HL-60/S4 (cell line): ENCODE data around the gene PGAP3.
"Not testable (repeated sequence)": the region's sequence is repeated elsewhere in the genome, so short reads cannot be mapped to it uniquely, and the experiment has no call there.

Source experiments
- in situ Hi-C: fragments of 300-500 bp; cut with MboI; formaldehyde crosslinking; loops from 2 replicates; pipeline ENCODE4 v1.14.3; 2022; ENCODE audit warnings: low sequenced_read_pairs

Gene PGAP3

DNA sequence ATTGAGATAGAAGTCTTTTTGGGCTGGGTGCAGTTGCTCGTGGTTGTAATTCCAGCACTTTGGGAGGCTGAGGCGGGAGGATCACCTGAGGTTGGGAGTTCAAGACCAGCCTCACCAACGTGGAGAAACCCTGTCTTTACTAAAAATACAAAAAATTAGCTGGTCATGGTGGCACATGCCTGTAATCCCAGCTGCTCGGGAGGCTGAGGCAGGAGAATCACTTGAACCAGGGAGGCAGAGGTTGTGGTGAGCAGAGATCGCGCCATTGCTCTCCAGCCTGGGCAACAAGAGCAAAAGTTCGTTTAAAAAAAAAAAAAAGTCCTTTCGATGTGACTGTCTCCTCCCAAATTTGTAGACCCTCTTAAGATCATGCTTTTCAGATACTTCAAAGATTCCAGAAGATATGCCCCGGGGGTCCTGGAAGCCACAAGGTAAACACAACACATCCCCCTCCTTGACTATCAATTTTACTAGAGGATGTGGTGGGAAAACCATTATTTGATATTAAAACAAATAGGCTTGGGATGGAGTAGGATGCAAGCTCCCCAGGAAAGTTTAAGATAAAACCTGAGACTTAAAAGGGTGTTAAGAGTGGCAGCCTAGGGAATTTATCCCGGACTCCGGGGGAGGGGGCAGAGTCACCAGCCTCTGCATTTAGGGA lies 11.4 kb upstream of the PGAP3 start:
- in situ Hi-C loops: not testable (repeated sequence)

DNA sequence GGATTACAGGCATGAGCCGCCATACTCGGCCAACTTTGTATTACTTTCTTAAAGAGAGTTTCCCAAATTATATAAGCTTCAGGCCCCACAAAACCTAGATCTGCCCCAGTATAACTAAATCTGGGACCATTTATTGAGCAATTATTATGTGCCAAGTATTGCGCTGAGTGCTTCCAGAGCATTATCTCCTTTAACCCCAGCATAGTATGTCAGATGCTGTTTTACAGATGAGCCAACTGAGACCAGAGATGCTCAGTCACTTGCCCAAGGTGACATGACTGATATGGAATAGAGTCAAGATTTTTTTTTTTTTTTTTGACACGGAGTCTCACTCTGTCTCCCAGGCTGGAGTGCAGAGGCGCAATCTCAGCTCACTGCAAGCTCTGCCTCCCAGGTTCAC lies 10.1 kb upstream of the PGAP3 start:
- in situ Hi-C loops: no loop called here

DNA sequence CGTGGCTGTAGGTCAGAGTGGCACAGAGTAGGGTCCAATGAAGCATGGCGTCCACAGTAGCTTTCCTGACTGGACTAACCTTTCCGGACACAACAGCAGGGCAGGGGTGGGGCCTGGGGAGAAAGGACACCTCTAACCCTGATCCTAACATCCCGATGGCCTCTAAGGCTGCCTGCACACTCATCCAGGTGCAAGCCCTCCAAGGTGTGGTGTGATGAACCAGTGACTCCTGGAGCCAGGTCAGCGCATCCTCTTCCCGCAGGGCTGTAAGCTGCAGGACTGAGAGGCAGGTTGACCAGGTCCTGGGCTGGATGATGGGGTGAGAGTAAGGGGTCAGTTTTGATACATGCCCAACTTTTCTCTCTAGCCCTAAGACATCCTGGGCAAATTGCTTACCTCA lies 8.9 kb upstream of the PGAP3 start:
- in situ Hi-C loops: no loop called here

DNA sequence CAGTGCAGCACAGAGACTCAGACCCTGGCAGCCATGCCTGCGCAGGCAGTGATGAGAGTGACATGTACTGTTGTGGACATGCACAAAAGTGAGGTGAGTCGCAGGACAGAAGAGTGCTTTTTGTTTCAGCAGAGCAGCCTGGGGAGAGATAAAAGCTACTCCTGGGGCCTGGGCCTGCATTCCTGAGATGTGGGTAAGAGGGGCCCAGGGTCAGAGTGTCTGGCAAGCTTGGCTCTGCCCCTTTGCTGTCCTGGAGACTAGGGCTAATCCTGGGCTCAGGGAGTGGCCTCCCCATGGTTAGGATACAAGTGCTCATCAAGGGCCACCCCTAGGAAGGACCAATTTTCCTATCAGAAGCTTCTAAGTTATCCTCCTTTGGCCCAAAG lies 7.2 kb upstream of the PGAP3 start:
- in situ Hi-C loops: no loop called here

DNA sequence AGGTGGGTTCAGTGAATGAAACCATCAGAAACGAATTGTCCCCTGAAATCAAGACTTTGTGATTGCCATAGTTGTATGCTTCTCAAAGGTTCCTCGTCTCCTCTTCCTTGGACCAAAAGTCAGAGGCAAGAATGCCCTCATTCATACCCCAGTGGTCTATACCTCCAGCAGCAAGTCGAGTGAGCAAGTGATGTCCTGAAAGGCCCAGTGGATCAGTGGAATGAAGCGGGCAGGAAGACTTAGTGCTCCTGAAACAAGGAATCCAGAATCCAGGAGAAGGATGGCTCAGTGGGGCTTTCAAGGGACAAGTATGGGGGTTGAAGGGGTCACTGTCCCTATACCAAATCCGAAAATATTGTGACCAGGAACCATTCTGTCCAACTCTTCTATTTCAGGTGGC lies 6.7 kb upstream of the PGAP3 start:
- in situ Hi-C loops: no loop called here

DNA sequence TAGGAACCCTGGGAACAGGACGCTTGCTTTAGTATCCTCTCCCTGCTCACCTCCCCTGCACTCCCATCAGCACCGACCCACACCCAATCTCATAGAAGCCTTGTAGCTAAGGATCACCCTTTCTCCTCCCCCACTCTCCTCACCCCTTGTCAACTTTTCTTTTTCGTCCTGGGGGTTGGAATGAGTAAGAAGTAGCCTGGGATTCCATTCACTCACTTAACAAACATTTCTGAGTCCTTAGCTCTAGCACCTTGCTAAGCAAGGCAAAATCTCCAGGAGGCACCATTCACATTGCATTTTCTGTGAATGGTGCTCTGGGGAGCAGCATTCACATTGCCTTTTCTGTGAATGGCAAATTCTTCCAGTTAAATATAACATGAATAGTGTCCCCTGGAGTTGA lies 1.1 kb upstream of the PGAP3 start:
- in situ Hi-C loops: loop anchor here (10.0 kb wide), 1 partner anchor 56 kb away; no protein-coding TSS in a partner anchor

DNA sequence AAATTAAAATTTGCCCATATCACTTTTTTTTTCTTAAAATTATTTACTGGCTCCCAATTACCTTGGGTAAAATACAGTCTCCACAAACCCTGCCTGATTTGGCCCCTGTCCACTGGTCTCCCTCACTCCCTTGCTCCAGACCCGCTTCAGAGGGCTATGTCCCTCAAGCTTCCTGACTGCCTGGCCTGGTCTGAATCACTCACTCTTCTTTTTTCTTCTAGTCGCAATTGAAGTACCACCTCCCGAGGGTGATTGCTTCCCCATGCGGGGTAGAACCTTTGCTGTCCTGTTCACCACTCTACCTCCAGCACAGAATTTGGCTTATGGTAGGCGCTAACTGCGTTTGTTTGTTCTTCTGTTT lies 598 bp upstream of the PGAP3 start:
- in situ Hi-C loops: loop anchor here (10.0 kb wide), 1 partner anchor 56 kb away; no protein-coding TSS in a partner anchor

DNA sequence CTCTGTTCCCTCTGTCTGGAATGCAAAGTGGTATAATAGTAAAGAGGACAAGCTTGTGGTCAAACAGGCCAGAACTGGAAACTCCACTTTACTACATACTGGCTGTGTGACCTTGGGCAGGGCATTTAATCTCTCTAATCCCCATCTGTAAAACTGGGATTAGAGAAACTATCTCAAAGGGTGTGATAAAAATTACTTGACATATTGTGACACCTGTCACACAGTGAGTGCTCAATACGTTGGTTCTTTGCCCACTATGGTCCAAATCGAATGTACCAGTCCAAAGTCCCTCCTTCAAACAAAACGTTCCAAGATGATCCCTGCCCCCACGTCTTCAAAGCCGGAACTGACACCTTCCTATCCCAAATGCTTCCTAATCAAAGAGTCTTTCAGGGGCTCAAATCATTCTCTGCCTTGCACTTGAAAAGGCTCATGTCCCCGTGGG lies 734 bp downstream of the PGAP3 start:
- in situ Hi-C loops: loop anchor here (10.0 kb wide), 1 partner anchor 58 kb away; no protein-coding TSS in a partner anchor

DNA sequence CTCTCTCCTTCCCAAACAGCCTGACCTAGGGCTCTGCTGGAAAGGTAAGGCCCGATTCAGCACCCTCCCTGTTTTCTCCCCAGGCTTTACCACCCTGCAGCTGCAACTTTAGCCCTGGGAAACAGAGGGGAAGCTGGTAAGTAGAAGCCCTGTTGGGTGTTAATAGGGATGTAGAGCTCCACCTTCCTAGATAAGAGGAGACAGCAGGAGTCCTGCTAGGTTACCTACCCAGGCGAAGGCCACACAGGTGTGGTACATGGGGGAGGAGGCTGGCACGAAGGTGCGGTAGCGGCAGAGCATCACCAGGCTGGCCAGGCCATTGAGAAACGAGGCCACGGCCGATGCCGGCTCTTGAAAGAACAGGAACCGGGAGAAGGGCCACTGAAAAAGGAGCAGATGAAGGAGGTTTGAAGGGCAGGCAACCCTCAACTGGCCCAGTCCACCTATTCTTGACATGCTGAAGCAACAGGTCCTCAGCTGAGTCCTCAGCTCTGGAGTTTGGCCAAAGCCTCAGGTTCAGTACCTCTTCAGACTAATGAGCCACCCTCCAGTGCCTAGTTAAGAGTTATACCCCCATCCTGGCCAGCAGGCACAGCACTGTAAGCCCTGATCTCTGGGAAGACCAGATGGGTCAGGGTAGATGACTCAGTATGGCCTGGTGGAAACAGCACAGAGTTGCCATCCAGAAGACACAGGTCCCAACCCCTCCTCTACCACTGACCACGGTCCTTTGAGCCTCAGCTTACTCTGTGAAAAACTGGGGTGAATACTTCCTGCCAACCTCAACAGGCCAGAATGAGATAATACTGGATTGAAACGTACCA lies 3.3 kb downstream of the PGAP3 start:
- in situ Hi-C loops: loop anchor here (10.0 kb wide), 1 partner anchor 60 kb away; no protein-coding TSS in a partner anchor

DNA sequence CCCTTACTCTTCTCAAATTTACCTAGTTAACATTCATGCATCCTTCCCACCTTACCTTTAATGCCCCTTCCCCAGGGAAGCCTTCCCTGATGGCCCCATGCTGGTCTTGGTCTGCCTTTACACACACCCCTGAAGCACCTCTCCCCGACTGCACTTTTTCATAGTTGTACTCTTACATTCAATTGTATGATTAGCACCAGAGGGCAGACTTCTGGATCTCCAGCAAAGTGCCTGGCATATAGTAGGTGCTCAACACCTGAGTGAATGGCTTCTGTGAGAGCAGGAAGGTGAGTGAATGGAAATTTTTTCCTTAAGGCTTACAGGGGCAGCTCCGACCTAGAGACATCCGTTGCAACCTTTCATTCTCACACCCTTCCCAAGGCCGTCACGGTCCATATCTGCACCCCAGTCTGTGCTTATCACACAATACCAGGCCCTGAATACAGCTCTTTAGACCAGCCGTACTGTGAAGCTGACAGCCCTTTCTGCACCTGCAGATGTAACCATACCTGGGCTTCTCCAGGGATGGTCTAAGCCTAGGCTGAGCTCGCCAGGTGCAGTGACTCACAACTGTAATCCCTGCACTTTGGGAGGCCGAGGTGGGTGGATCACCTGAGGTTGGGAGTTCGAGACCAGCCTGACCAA lies 4.4 kb downstream of the PGAP3 start:
- in situ Hi-C loops: loop anchor here (10.0 kb wide), 1 partner anchor 61 kb away; no protein-coding TSS in a partner anchor

DNA sequence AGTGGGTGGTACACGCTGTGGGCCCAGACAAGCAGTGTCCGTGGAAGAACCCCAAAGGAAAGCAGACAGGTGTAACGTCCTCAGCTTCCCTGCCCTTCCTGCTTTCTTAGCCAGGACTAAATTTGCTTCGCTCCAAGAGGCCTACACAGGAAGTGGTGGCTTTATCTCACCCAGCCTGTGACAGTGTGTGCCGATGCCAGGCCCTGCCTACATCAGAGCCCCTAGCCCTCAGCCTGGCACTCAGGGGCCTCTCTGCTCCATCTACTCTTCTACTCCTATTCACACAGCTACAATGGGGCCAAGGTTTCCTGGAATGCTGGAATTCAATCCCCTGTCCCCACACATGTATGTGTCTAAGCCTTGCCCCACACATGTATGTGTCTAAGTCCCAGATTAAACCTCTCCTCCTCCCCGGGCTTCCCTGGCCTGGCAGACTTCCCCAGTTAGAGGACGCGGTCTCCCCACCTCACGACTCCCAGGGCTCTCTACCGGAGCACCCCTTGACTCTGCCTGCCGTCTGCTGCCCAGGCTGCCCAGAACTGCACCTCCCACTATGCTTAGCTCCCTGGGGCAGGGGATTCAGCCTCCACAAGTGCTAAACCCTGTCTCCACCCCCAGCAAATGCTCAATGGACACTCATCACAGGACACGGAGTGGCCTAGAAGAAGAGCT lies 8.2 kb downstream of the PGAP3 start:
- in situ Hi-C loops: loop anchor here (10.0 kb wide), 1 partner anchor 65 kb away; no protein-coding TSS in a partner anchor

DNA sequence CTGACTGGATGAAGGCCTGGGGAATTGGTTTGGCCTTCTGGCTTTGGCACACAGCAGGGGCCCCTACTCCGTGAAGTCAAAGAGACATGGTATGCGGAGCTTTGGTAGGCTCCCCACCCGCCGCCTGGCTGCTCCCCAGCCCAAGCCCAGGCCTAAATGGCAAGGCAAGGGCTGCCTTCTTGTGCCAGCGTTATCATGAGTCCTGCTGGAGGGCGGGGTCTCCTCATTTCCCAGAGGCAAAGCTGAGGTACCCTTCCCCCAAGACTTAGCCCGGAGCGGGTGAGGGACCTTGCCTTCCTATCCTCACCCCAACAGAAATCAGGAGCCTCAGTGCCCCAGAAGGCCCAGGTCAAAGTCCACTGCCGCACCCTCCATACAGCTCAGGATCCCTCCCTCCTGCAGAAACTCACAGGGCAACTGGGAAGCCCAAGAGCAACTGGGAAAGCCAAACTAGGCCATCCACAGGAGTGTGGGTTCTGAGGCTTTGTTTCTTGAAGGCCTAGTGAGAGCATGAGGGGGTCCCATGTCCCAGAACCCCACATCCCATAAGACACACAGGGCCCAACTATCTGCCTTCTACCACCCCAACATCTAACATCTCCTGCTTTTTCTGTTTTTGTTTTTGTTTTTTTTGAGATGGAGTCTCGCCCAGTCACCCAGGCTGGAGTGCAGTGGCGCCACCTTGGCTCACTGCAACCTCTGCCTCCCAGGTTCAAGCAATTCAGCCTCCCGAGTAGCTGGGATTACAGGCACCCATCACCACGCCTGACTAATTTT lies 9.3 kb downstream of the PGAP3 start:
- in situ Hi-C loops: no loop called here

DNA sequence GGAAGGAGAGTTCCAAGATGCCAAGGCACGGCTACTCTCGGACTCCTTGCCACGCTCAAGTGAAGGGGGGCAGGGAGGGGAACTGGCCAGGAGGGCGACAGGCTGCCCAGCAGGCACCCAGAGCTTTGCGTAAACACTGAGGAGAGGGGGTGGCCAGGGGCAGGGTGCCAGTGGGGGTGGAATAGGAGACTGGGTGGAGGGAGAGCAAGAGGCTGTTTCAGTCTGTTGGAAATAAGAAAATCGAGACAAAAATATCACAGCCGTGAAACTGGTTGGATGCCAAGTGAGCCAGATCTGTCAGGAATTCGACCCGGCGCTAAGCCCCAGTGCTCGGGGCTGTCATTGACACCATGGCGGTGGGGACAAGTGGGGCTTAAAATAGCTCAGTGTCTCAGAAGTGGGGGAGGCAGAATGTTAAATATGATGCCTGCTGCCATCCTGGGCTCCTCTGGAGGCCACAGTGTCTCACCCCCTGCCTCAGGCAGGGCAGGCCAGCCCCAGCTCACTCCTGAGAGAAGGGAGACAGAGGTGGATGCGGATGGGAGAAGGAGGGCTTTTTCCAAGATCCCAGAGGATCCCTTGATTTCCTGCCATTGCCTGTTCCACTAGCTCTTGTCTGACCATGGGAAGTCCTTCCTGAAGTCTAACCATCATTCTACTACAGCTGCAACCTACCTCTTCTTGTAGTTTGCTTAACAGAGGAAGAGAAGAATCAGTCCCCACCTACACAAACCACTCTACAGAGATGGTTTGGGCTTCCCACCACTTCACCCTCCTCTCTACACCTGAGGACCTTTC lies 10.1 kb downstream of the PGAP3 start:
- in situ Hi-C loops: no loop called here

DNA sequence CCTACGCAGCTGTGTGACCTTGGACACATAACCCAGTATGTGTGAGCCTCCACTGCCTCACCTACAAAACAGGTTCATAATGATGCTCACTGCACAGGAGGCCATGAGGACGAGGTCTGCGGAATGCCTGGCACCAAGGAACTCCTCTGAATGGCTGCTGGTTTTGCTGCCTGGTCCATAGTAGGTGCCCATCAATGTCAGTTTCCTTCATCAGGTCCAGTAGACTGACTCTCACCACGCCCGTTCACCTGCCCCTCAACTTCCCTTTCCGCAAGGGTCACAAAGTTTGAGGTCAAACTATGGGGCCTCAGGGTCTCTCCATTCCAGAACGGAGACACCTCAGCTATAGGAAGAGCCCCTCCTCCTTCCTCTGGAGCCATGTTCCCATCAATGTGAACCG lies 10.8 kb downstream of the PGAP3 start:
- in situ Hi-C loops: no loop called here

DNA sequence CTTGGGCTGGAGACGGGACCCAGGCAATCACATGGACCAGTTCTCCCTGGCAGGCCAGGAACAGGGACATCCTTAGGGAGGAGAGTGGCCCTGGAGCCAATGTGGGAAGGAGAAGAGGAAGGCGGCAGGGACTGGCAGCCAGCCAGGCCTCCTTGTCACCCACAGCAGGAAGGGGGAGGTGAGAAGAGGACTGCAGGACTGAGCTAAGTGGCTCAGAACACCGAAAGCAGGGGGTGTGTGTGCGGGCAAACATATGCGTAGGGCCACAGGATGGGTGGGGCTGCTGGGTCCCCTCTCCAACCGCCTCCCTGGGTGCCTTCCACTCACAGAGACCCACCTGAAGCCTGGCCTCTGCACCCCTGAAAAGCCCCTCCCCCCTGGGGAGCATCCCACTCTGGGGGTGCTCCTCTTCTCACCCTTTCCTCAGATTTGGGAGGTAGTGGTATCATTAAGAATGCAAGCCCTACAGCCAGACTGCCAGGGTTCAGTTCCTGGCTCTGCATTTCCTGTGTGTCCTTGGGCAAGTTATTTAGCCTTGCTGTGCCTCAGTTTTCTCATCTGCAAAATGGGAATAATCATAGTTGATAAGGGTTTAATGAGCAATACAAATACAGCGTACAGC lies 11.5 kb downstream of the PGAP3 start:
- in situ Hi-C loops: no loop called here

DNA sequence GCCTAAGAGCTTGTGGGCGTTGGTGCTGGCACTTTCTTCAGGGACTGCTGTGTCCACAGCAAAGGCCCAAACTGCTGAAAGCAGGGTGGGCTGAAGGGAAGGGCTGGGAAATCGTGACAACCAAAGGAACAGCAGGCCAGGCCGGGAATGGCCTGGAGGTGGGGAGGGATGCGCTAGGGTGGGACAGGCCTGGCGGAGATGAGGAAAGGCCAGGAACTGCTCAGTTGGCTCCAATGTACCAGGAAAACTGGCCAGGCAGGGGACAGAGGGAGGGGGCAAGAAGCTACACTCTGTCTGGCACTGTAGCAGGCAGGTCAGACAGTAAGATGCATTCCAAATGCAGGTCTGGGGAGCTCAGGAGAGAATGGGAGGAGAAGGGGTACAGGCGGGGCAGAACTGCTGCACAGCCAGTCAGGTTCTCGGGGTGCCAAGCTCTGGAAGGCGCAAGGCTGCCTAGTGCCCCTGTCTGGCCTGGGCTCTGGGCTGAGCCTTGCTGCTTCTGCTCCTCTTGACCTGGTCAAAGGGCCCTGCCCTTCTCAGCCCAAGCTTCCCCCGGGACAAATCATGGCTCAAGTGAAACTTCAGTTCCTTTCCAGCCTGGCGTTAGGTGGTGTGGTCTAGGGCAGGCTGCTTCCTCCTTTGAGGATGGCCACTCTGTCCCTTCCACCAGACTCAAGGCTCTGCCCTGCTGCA lies 12.3 kb downstream of the PGAP3 start:
- in situ Hi-C loops: no loop called here

DNA sequence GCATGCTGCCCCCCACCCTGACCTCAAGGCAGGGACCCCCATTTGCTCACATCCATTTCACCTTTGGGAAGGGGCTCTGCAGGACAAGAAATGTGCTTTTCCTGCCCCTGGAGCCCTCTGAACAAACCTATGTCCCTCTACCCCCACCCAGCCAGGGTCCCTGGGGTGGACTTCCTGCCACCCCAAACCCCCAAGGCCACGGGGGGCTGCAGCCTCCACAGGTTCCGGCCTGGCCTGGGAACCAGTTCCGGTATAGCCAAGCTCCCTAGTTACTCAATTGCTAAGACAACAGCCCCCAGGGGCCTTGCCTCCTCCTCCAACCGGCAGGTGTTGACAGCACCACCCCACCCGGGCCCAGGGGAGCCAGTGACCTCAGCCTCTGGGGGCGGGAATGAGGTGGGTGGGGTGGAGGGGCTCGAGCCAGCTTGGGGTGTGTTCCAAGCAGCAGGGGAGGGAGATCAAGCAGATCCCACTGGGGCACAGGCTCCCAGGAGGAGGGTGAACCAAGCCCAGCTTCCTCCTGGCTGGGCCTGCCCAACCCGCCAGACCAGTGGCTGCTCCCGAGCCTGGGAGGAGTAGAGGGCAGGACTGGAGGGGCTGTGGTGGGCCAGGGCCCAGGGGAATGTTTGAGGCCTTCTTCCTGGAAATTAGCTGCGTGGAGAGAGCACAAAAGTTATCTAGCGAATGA lies 13.0 kb downstream of the PGAP3 start:
- in situ Hi-C loops: no loop called here

DNA sequence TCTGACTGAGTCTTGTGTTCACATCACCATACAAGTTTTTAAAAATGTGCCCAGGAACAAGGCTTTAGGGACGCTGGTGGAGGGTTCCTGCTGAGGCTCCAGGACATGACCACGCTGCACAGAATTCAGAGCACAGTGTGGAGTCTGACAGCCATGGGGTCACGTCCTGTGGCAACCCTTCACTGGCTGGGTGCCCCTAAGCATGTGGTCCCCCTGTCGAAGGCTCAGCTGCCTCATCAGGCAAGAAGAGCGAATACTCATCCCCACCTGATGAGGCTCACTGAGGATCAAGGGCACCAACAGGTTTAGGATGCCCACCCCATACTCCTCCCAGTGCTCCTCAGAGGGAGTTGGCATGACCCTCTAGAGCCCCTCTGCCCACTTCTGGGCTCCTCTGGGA lies 13.7 kb downstream of the PGAP3 start:
- in situ Hi-C loops: no loop called here
